T follicular helper cell (primary cell): ENCODE results near the gene NEUROD4.

Source experiments
- DNase-seq: peaks from one replicate; pipeline ENCODE4 v3.0.0-alpha.2; 2020; ENCODE audit warnings: low read depth

NEUROD4 gene

GRCh38 chr12:54997929-54998522 lies 21.7 kb upstream of the NEUROD4 start:
- no peak for DNase-seq

GRCh38 chr12:54998958-54999510 lies 20.7 kb upstream of the NEUROD4 start:
- DNase-seq: no peak

DNA sequence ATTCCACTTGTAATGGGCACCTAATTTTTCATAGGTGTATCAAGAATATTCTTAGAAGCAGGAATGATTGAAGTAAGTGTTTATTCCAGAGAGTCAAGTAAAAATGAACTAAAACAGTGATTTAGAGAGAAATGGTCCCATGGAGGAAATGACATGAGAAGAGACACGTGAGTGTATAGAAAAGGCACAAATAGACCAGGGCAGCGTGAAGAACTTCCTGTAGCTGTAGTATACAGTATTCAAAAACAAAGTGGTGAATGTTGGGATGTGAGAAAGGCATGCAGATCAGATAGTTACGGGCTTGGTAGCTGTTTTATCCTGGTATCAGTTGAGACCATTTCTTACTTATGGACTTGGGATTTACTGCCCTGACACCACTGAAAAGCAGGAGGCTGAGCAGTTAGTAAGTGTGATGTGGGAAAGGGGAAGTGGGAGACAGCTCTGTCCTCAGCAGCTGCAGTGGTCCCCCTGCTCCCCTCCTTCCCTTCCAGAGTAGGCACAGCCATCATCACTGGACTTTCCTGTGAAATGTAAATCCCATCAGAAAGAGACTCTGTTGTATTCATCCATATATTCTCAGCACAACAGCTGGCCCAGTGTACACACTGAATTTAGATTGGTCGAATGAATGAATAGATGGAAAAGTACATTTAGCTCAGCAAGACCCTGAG lies 18.4 kb upstream of the NEUROD4 start:
- DNase-seq: no peak

GRCh38 chr12:55002355-55002754 lies 17.4 kb upstream of the NEUROD4 start:
- no peak for DNase-seq

DNA sequence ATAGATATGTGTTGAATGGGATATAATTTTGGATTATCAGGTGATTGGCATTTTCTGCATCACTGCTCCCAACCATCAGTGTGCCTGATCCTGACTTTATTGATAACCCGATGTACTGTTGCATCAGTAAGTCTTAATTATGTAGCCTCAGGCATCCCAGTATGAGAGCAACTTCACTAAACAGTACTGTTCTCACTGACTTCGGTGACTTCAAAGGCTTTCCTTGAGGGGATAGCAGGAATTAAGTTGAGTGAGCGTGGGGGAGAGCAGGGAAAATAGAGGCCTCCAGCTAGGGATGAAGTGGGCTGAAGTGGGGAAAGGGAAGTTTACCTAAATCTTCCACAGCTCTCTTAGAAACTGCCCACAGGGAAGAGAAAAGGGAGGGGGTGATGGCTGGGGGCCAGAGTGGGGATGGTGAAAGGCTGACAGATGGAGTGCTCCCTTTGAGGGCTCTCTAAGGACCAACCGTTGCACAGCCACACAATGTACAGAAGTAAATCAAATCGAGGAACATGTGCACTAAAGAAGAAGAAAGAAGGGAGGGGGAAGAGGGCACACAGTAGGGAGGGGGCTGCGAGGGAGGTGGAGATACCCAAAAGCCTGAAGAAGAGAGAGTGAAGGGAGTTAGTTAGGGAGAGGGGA lies 10.7 kb upstream of the NEUROD4 start:
- DNase-seq: no peak

- DNase-seq: no peak
Observed at GRCh38 chr12:55017416-55017925, 2.3 kb upstream of the NEUROD4 start.

GRCh38 chr12:55024575-55024974 lies 4.8 kb downstream of the NEUROD4 start:
- DNase-seq: no peak

- DNase-seq: no peak
Observed at GRCh38 chr12:55025508-55025907, 5.7 kb downstream of the NEUROD4 start.

DNA sequence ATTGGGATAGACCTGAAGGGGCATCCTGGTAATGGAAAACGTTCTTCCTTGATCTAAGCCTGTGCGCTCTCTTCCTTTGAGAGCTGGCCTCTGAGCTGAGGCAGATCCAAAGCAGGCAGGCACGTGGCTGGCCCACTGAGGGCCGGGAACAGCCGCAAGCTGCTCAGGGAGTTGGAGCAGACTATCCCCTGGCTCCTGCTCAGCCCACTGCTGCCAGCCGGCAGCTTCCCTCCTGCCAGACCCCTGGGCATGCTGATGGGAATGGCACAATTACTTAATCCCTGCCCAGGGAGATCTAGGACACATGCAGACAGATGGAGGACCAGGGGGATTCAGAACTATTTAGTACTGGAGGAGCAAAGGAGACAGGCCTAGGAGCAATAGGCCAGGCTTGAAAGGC lies 14.4 kb downstream of the NEUROD4 start:
- DNase-seq: no peak

- DNase-seq: no peak
Observed at GRCh38 chr12:55036326-55037115, 16.7 kb downstream of the NEUROD4 start.

DNA sequence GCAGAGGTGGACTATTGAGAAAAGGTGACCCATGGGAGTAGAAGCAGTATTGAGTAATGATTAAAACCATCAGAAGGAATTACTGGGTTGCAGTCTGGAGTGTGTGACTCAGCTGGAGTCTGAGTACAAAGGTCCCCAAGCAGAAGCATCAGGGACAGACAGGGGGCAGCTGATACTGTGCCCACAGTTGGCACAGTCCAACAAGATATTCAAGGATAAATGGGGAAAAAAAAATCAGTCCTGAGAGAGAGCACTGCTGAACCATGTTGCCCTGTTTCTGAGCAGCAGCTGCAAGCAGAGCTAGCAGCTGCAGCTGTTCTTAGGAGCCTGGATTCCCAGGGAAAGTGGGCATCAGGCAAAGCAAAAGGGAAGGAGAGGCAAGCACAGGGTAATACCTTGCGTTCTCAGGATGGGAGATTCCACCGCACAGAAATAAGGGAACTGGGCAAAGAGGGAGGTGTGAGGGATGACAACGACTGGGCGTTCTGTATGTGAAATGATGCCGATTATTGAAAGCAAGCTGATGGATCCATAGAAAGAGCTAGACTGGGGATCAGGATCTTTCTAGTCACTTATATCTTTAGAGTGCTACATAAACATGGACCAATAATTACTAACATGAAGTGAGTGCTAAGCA lies 17.7 kb downstream of the NEUROD4 start:
- no peak for DNase-seq

DNA sequence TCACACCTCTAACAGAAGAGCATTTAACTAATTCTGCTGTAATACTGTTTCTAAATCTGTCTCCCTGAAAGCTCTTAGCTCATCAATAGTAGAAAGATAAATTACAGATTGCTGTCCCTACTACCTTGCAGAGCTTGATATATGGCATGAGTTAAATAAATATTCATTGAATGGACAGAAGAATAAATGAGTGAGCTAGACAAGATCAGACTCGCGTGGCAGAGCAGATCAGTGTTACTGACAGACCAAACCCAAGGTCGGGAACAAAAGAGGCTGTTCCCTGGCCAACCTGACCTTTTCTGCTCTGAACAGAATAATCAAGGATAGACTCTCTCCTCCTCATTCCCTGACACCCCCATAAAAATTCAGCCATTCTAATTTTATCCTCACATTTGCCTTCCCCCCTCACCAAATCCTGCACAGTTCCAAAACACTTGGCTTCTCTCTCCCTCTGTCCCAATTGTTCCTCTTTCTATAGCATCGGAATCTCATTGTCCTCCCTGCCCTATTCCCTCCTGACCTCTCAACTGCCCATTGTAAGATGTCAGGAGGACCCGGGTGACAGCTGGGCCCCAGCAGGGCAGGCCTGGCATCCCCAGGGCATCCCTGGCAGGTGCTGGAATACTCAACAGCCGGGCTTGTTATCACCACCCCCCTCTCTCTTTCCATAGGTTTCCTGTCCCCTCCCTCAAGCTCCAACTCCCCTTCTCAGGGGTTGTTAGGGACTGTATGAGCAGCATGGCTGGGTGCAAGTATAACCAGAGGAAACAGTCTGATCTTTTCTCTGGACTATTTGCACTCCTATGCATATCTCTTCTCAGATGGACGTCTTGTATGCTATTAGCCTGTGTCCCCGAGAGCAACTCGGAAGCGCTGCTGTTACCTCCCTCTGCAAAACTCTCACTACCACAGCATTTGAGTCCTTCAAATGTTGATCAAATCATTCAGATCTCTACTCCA lies 19.9 kb downstream of the NEUROD4 start:
- DNase-seq: no peak

DNA sequence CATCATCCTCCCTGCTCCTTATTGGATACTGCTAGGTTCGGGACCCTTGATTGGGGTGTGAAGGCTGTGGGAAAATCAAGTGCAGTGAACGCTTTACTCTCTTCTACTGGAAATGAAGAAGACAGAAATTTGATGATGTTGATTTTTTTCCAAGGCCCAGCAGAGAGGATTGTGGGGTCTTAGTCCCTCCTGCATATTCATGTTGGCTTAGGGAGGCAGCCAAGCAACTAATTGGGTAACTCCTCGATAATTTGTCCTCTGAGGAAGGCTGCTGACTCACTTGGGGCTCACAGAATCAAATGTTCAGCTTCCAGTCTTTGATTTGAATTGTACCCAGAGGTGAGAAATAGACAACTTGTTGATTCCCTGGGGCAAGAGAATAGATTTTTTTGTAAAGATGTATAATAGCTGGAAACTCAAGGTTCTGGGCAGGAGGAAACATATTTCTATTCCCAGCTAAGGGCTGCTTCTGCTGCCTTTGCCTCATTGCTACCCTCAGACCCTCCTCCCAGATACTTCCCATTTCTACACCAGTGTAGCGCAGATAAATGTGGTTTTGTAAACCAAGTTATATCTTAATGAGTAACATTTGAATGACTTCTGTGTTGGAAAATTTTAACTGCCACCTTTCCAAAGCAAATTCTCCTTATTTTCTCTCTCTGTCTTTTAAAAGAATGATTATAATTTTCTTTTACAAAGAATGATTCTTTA lies 21.7 kb downstream of the NEUROD4 start:
- no peak for DNase-seq

GRCh38 chr12:55043542-55043941 lies 23.8 kb downstream of the NEUROD4 start:
- DNase-seq: no peak

DNA sequence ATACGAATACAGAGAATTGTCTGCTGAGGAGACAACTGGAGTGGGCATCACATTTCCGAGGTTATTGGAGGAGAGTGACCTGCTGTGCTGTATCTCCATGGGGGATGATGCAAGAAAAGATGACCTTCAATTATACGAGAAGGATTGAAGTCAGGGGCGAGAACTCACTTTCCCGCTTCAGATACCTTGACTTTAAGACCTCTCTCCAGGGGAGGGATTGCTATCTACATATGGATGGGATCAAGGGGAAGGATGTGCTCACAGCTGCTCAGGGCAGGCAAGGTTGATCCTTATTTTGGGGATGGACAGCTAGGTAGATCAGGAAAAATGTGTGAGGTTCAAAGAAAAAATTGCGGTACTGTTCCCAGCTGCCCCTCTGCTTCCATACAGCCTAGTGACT lies 24.4 kb downstream of the NEUROD4 start:
- no peak for DNase-seq

- DNase-seq: no peak
Observed at GRCh38 chr12:55049676-55050075, 29.9 kb downstream of the NEUROD4 start.

- DNase-seq: no peak
Observed at GRCh38 chr12:55051197-55051947, 31.6 kb downstream of the NEUROD4 start.

DNA sequence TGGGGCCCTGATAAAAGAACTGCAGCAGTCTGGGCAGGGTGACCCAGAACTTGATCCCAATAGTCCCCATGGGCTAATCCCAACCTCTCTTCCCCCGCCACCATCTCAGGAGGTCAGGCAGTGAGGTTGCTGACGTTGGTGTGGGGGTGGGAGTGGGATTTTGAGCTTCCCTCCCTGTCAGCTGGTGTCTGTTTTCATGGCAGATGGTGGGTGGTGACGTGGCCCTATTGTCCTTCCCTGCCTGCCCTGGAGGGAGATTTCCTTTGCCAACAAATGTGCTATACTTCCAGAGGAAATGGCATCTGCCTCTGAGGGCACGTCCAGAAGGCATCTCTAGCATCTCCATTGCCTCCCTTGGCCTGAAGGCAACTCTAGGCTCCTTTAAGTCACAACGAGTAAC lies 37.7 kb downstream of the NEUROD4 start:
- DNase-seq: no peak

DNA sequence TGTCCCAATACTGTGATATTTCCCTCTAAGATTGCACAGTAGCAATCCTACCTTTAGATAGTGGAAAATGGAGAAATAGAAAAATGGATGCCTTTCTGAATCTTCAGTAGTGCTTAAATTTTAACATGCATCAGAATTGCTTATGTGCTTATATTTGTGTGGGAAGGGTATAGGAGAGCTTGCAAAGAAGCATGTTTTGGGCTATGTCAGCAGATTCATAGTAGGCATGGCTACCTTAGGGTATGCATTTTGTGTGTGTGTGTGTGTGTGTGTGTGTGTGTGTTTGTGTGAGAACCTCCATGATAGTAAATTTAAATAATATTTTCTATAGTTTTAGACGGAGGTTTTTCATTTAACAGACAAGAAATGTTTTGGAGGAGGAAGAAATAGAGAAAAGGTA lies 38.3 kb downstream of the NEUROD4 start:
- no peak for DNase-seq
